H1 (cell line): ENCODE data around the gene NDC80.

Source experiments
- ATF2 ChIP-seq: IDR thresholded peaks from 2 replicates; pipeline ENCODE4 v1.6.1; 2012; ENCODE audit warnings: low read length, inconsistent platforms
- KDM1A ChIP-seq: fragments of 200-600, 300-600 bp; sonication (generic); IDR thresholded peaks from 2 replicates; pipeline ENCODE4 v1.7.1; 2016; ENCODE audit warnings: mild to moderate bottlenecking, low read length, borderline replicate concordance
- POLR2A ChIP-seq, 2 experiments: IDR thresholded peaks; 1 replicate in 1 of 2; 2 replicates in 1 of 2; pipeline ENCODE4 v1.6.1; 2011; ENCODE audit warnings: low read depth in 2 of 2, low read length in 2 of 2, mild to moderate bottlenecking in 2 of 2; ENCODE audit errors: control extremely low read depth in 1 of 2

- TF ChIP-seq ATF2: no peak
- no peak for TF ChIP-seq POLR2A (IDR thresholded peaks at IDR 0.05; ENCODE audit: control extremely low read depth in 1 of 2, low read depth in 2 of 2, low read length in 2 of 2)
- TF ChIP-seq KDM1A: no peak
Measured at GRCh38 chr18:2597639-2598038, 26.3 kb downstream of the NDC80 start.
